Measurements from ENCODE around the gene HBE1.
"Not testable (repeated sequence)": the region's sequence is repeated elsewhere in the genome, so short reads cannot be mapped to it uniquely, and the experiment has no call there.

HBE1 gene

GRCh38 chr11:5284637-5285036, 14.9 kb upstream of the HBE1 start:
- no peak for DNase-seq

GRCh38 chr11:5283882-5284281, 14.1 kb upstream of the HBE1 start:
- DNase-seq = no peak

- DNase-seq = no peak
Observed at GRCh38 chr11:5283086-5283485, 13.3 kb upstream of the HBE1 start.

- no peak for DNase-seq
Observed at GRCh38 chr11:5282628-5283027, 12.9 kb upstream of the HBE1 start.

GRCh38 chr11:5281596-5281995, 11.9 kb upstream of the HBE1 start:
- DNase-seq = no peak

GRCh38 chr11:5280582-5281102, 10.9 kb upstream of the HBE1 start:
- no peak for DNase-seq

- DNase-seq = no peak
Observed at GRCh38 chr11:5279471-5280090, 9.8 kb upstream of the HBE1 start.

GRCh38 chr11:5277807-5278382, 8.2 kb upstream of the HBE1 start:
- no peak for DNase-seq

GRCh38 chr11:5276697-5277096, 7.0 kb upstream of the HBE1 start:
- DNase-seq = no peak

- no peak for DNase-seq
Observed at GRCh38 chr11:5275369-5276110, 5.8 kb upstream of the HBE1 start.

- no peak for DNase-seq
Observed at GRCh38 chr11:5274395-5274794, 4.7 kb upstream of the HBE1 start.

GRCh38 chr11:5272395-5273017, 2.8 kb upstream of the HBE1 start:
- DNase-seq = no peak

GRCh38 chr11:5267033-5267563, 2.6 kb downstream of the HBE1 start:
- DNase-seq = no peak

- DNase-seq = no peak
Observed at GRCh38 chr11:5266609-5267008, 3.1 kb downstream of the HBE1 start.

- DNase-seq = no peak
Observed at GRCh38 chr11:5265832-5266231, 3.9 kb downstream of the HBE1 start.

- no peak for DNase-seq
Observed at GRCh38 chr11:5258543-5259262, 11.0 kb downstream of the HBE1 start.

- no peak for DNase-seq
Observed at GRCh38 chr11:5257296-5257695, 12.4 kb downstream of the HBE1 start.

- DNase-seq = not testable (repeated sequence)
Observed at GRCh38 chr11:5254646-5255413, 14.9 kb downstream of the HBE1 start, which contains the start of gene HBG2. HBG2 (minus strand) TSS chr11:5254781; CDS start chr11:5254728, 53 bp downstream.

- not testable (repeated sequence) for DNase-seq
Observed at GRCh38 chr11:5254023-5254422, 15.7 kb downstream of the HBE1 start.

GRCh38 chr11:5253440-5253839, 16.3 kb downstream of the HBE1 start:
- DNase-seq = not testable (repeated sequence)

GRCh38 chr11:5252919-5253265, 16.9 kb downstream of the HBE1 start:
- no peak for DNase-seq
